Heart left ventricle (tissue), 16 donors: Measurements from ENCODE around the gene SLC30A5. TPM values are rescaled to one million over a fixed set of nuclear protein-coding genes. Genes with fewer than 3 reads are reported as not detected.

Source experiments
- ATAC-seq, 4 donors: fragments of 200-7000 bp; cut with Tn5 transposase; one replicate each; pipeline ENCODE4 v1.9.1; 2020 to 2022; ENCODE audit warnings: moderate library complexity in 4 of 4, mild to moderate bottlenecking in 3 of 4, moderate number of reproducible peaks in 1 of 4
- DNase-seq, 5 donors: peaks; one replicate each; pipeline ENCODE4 v3.0.0-alpha.2; 2020
- H3K27ac ChIP-seq, 12 donors: fragments of 200-600 bp; sonication (generic) in 4 of 12; one replicate each; pipeline versions ENCODE4 v1.5.0 to v1.8.0; 2016 to 2022; ENCODE audit warnings: mild to moderate bottlenecking in 2 of 12
- H3K27me3 ChIP-seq, 9 donors: fragments of 200-600 bp; sonication (generic) in 2 of 9; one replicate each; pipeline versions ENCODE4 v1.5.1 to v1.8.0; 2016 to 2022; ENCODE audit warnings: mild to moderate bottlenecking in 3 of 9
- H3K36me3 ChIP-seq, 9 donors: fragments of 200-600 bp; sonication (generic) in 2 of 9; one replicate each; pipeline versions ENCODE4 v1.5.0 to v1.8.0; 2018 to 2022; ENCODE audit warnings: mild to moderate bottlenecking in 2 of 9
- H3K4me1 ChIP-seq, 12 donors: fragments of 200-600 bp; sonication (generic) in 4 of 12; one replicate each; pipeline versions ENCODE4 v1.5.0 to v1.8.0; 2016 to 2022; ENCODE audit warnings: mild to moderate bottlenecking in 3 of 12
- H3K4me3 ChIP-seq, 12 donors: fragments of 200-600 bp; sonication (generic) in 4 of 12; one replicate each; pipeline versions ENCODE4 v1.5.0 to v1.8.0; 2017 to 2022; ENCODE audit warnings: mild to moderate bottlenecking in 9 of 12, moderate library complexity in 4 of 12
- H3K9me3 ChIP-seq, 12 donors: fragments of 200-600 bp; sonication (generic) in 4 of 12; one replicate each; pipeline versions ENCODE4 v1.5.0 to v1.8.0; 2016 to 2022; ENCODE audit warnings: mild to moderate bottlenecking in 1 of 12
- POLR2A ChIP-seq, 2 donors: fragments of 450-650 bp; IDR thresholded peaks; one replicate each; pipeline ENCODE4 v1.6.1; 2017; ENCODE audit warnings: antibody characterized with exemption in 2 of 2, mild to moderate bottlenecking in 2 of 2, moderate library complexity in 2 of 2
- WGBS, 4 donors: extraction: QIAGEN DNeasy Blood & Tissue Kit in 2 of 4; methylation state at CpG; one replicate each; pipeline versions ENCODE4 v1.1.5 to v1.1.7; 2013 to 2018; 5-methylcytosine and 5-hydroxymethylcytosine counted together
- intact Hi-C, 10 donors: fragments of 100-400 bp; cut with DNase I; formaldehyde crosslinking; loops; one replicate each; pipeline versions ENCODE4 v1.11.1 to v1.14.2; 2022
- polyA plus RNA-seq, 2 donors: library from polyadenylated mRNA; stranded (reverse); fragments of 200-250 nt; gene quantifications; one replicate each; pipeline ENCODE4 v1.2.3, GENCODE V29; 2013
- total RNA-seq, 9 donors: library from RNA; depleted of rRNA in 2 of 9; stranded (reverse); fragments of >200 nt in 2 of 9; fragmentation: NEBNext Ultra II Directional in 3 of 9; extraction: Animal tissue kit (Norgen Biotek cat#: 25700) in 3 of 9; gene quantifications; one replicate each; pipeline versions ENCODE4 v1.1.0 to v1.2.4, GENCODE V29; 2016 to 2023
- TF ChIP-seq, protein P1 (sequence below), 12 donors: fragments of 200-600 bp; sonication (generic) in 4 of 12; IDR thresholded peaks; one replicate each; pipeline versions ENCODE4 v1.5.0 to v1.8.0; 2018 to 2022; ENCODE audit warnings: antibody characterized with exemption in 12 of 12, mild to moderate bottlenecking in 5 of 12
- donor health status: ischemic (EF 13 %, LVEDD 7.1; RV severe dilation, severe dysfunction).
- donor health status: healthy with polysubstance abuse.
- donor health status: DM: no; HTN: yes; CAD: no.
- donor health status: DM: no; HTN: no; CAD: no.
- donor health status: ischemic (EF 25% LVEDD 6.9; RV normal size, moderate dysfunction).
- donor health status: ischemic (EF 25% LVEDD 5.7; RV mildly dilated, moderate dysfunction).
- donor health status: healthy.
- donor health status: DM: yes; HTN: yes; CAD: no.
- donor health status: ischemic (EF 35%, LVEDD 5.7; RV mildly dilated, moderate dysfunction).
- donor health status: nonischemic (EF 11% LVEDD 7.7; RV severe dilation, severe dysfunction).
- donor health status: DM: yes; HTN: yes; CAD: no.
- donor health status: PGD.
- donor health status: ischemic (EF 29% LVEDD 5.4; RV normal size, mild dysfunction).
- donor health status: nonischemic (EF 23%, LVEDD 6.1; RV moderate dilation, normal function).

Gene SLC30A5
- total and polyA plus RNA-seq, 11 donors = 21.0 to 44.3 (median 29.0) TPM

DNA sequence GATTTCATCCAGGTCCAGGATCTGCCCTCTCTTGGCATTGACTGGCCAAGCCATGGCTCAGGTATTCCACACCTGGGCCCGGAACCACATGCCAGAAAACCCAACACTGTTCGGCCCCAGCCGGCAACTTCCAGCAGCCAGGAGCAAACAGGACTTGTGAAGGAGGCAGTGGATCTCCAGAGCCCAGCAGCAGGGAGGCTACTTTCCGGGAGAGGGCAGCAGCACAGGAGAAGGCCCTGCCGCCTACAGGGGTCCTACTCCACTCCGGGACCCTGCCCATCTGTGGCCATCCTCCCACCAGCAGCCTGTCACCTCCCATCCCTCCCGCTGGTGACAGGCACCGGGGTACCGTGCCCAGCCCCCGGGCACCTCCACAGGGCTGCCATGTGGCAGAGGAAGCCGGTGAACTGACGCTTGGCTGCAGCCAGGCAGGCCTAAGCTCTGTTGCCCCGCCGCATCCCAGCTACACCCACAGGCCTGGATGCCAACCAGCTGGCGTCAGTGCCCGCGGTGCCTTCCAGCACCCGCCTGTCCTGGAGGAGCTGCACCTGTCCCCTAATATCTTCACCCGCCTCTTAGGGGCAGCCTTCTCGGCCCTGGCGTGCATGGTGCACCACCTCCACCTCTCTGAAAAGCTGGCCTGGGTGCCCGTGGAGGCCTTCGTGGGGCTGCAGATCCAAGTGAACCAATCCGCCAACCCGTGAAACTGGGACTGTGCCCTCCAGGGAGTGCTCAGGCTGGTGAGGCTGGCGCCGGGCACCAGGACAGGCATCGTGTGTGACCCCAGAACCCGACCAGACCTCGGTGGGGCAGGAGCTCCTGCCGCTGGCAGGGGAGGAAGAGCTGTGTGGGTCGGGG, 18.9 kb upstream of the SLC30A5 start:
- WGBS, 4 donors = 93 to 96% (median 94%) methylated on average over 21 to 32 of the region's 32 CpGs
- H3K27ac ChIP-seq = no peak overlapping the region
- H3K36me3 ChIP-seq = no peaks in the 10 kb centered on the region
- TF ChIP-seq, protein P1, sequence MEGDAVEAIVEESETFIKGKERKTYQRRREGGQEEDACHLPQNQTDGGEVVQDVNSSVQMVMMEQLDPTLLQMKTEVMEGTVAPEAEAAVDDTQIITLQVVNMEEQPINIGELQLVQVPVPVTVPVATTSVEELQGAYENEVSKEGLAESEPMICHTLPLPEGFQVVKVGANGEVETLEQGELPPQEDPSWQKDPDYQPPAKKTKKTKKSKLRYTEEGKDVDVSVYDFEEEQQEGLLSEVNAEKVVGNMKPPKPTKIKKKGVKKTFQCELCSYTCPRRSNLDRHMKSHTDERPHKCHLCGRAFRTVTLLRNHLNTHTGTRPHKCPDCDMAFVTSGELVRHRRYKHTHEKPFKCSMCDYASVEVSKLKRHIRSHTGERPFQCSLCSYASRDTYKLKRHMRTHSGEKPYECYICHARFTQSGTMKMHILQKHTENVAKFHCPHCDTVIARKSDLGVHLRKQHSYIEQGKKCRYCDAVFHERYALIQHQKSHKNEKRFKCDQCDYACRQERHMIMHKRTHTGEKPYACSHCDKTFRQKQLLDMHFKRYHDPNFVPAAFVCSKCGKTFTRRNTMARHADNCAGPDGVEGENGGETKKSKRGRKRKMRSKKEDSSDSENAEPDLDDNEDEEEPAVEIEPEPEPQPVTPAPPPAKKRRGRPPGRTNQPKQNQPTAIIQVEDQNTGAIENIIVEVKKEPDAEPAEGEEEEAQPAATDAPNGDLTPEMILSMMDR (IDR thresholded peaks at IDR 0.05) = no peak
- TF ChIP-seq POLR2A (IDR thresholded peaks at IDR 0.05) = no peak
- H3K9me3 ChIP-seq = no peaks in the 10 kb centered on the region
- DNase-seq (no peak), ATAC-seq (peak in 1 of 4 donors; percentile 15)
- H3K4me3 ChIP-seq = no peak overlapping the region
- H3K27me3 ChIP-seq = no peaks in the 10 kb centered on the region
- no peaks in the 10 kb centered on the region for H3K4me1 ChIP-seq
- intact Hi-C loops = no loop called here

DNA sequence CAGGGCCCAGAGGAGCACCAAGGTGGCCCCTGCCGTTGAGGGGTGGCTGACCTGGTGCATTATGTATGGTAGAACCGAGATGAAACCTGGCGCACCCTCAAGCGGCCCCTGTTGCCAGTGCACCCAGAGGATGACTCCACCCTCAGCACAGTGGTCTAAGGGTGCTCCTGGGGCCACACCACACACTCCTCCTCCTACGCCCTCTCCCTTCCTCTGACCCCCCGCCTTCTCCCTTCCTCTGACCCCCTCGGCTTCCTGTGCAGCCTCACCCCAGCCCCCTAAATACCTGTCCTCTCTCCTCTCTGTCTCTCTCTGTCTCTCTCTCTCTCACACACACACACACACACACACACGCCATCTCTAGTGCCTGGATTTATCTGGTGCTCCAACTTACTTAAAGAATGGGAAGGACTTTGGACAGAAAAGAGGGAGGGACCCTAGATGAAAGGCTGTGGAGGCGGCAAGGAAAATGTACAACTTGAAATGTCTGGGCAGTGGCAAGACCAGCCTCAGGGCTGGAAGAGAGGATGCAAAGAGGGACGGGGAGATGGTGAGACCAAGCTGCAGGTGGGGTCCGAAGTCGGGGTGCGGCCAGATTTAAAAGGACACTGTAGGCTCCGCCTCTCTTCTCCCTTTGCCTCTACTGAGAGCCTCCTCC, 18.2 kb upstream of the SLC30A5 start:
- intact Hi-C loops = no loop called here
- WGBS, 4 donors = 66 to 82% (median 76%) methylated on average over 10 to 14 of the region's 14 CpGs
- no peak for DNase-seq
- H3K27ac ChIP-seq = no peak overlapping the region
- ATAC-seq = peak in 1 of 4 donors; percentile 24
- no peaks in the 10 kb centered on the region for H3K4me1 ChIP-seq
- no peaks in the 10 kb centered on the region for H3K27me3 ChIP-seq
- no peak overlapping the region for H3K4me3 ChIP-seq
- no peaks in the 10 kb centered on the region for H3K9me3 ChIP-seq
- TF ChIP-seq, protein P1 (IDR thresholded peaks at IDR 0.05) = no peak
- TF ChIP-seq POLR2A (IDR thresholded peaks at IDR 0.05) = no peak
- H3K36me3 ChIP-seq = no peaks in the 10 kb centered on the region

DNA sequence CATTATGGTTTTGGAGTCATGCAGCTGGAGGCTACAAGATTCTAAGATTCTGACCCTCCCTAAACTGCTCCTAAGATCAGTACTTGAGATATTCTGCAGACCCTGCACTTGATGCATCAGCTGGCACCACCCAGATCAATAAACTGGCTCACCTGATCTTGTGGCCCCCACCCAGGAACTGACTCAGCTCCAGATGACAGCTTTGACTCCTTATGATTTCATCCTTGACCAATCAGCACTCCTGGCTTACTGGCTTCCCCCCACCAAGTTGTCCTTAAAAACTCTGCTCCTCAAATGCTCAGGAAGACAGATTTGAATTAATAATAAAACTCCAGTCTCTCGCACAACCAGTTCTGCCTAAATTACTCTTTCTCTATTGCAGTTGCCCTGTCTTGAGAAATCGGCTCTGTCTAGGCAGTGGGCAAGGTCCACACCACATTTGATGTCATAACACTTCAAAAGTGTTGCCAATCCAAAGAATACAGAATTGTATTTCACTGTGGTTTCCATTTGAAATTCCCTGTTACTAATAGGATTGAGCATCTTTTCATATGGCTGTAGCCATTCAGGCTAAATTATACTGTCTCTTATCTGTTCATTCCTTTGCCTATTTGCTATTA, 14.8 kb upstream of the SLC30A5 start:
- WGBS, 4 donors = 82 to 93% (median 88%) methylated on average over 2 of the region's 2 CpGs
- Histone ChIP-seq H3K4me1 (no peaks in the 10 kb centered on the region), H3K4me3 (no peak overlapping the region), H3K9me3 (no peaks in the 10 kb centered on the region), H3K36me3 (no peaks in the 10 kb centered on the region), H3K27ac (no peak overlapping the region), H3K27me3 (no peaks in the 10 kb centered on the region)
- ATAC-seq = no peak
- DNase-seq = no peak
- no peak for TF ChIP-seq POLR2A (IDR thresholded peaks at IDR 0.05)
- TF ChIP-seq, protein P1 (IDR thresholded peaks at IDR 0.05) = no peak
- intact Hi-C loops = no loop called here

DNA sequence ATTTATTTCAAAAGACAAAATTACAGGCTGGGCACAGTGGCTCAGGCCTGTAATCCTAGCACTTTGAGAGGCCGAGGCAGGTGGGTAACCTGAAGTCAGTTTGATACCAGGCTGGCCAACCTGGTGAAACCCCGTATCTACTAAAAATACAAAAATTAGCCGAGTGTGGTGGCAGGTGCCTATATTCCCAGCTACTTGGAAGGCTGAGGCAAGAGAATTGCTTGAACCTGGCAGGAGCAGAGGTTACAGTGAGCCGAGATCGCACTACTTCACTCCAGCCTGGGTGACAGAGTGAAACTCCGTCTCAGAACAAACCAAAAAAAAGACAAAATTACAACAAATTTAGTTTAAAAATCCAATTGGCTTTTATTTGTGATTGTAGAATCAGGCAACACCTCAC, 14.3 kb upstream of the SLC30A5 start:
- no peak for ATAC-seq

More for the DNA sequence above, 14.3 kb upstream of the SLC30A5 start:
- no peak for DNase-seq
- H3K27me3 ChIP-seq = no peaks in the 10 kb centered on the region
- no peak for TF ChIP-seq POLR2A (IDR thresholded peaks at IDR 0.05)
- TF ChIP-seq, protein P1 (IDR thresholded peaks at IDR 0.05) = no peak
- no peaks in the 10 kb centered on the region for H3K4me1 ChIP-seq
- no peaks in the 10 kb centered on the region for H3K9me3 ChIP-seq
- no peak overlapping the region for H3K27ac ChIP-seq
- H3K36me3 ChIP-seq = no peaks in the 10 kb centered on the region
- 95 to 98% (median 97%) methylated on average over 6 of the region's 6 CpGs for WGBS, 4 donors
- H3K4me3 ChIP-seq = no peak overlapping the region
- intact Hi-C loops = no loop called here
